GM12892 (cell line): Measurements from ENCODE around the gene EMC1.
"Not testable (repeated sequence)": the region's sequence is repeated elsewhere in the genome, so short reads cannot be mapped to it uniquely, and the experiment has no call there.

Experiments used
- DNase-seq: peaks from one replicate; pipeline ENCODE4 v3.0.0; 2011; ENCODE audit not compliant: insufficient read length
- FAIRE-seq: peaks from 2 replicates; lab custom pipeline; 2011; peaks lifted over from hg19 to GRCh38; lab: Jason Lieb, UNC
- POLR2A ChIP-seq: IDR thresholded peaks from 2 replicates; pipeline ENCODE4 v1.6.1; 2011; ENCODE audit warnings: low read depth, low read length, control low read depth
- POLR2AphosphoS5 ChIP-seq: IDR thresholded peaks from 2 replicates; pipeline ENCODE4 v1.6.1; 2011; ENCODE audit warnings: low read depth, low read length, control low read depth
- TAF1 ChIP-seq: IDR thresholded peaks from 2 replicates; pipeline ENCODE4 v1.6.1; 2011; ENCODE audit warnings: low read depth, mild to moderate bottlenecking, control low read depth, low read length, borderline replicate concordance

Gene EMC1

GRCh38 chr1:19222979-19223824, 28.1 kb downstream of the EMC1 start:
- FAIRE-seq (no peak), DNase-seq (no peak)
- no peak for TF ChIP-seq POLR2AphosphoS5
- no peak for TF ChIP-seq TAF1
- TF ChIP-seq POLR2A, result no peak

- no peak for DNase-seq
- TF ChIP-seq TAF1 (no peak), POLR2A (no peak), POLR2AphosphoS5 (no peak)
- FAIRE-seq, result no peak
Observed at GRCh38 chr1:19222573-19222972, 28.8 kb downstream of the EMC1 start.

GRCh38 chr1:19220991-19221390, 30.3 kb downstream of the EMC1 start:
- TF ChIP-seq POLR2A (no peak), TAF1 (no peak), POLR2AphosphoS5 (no peak)
- DNase-seq (no peak), FAIRE-seq (no peak)

- no peak for DNase-seq
- TF ChIP-seq POLR2AphosphoS5, result no peak
- no peak for TF ChIP-seq TAF1
- TF ChIP-seq POLR2A, result no peak
- FAIRE-seq, result peak; percentile 21
Observed at GRCh38 chr1:19220080-19220846, 31.1 kb downstream of the EMC1 start.

- DNase-seq (no peak), FAIRE-seq (no peak)
- no peak for TF ChIP-seq POLR2AphosphoS5
- TF ChIP-seq TAF1, result no peak
- no peak for TF ChIP-seq POLR2A
Observed at GRCh38 chr1:19219451-19219850, 31.9 kb downstream of the EMC1 start.

- not testable (repeated sequence) for FAIRE-seq, DNase-seq
Observed at GRCh38 chr1:19216585-19216984, 34.7 kb downstream of the EMC1 start.

GRCh38 chr1:19213580-19213979, 37.7 kb downstream of the EMC1 start:
- TF ChIP-seq POLR2AphosphoS5 (no peak), TAF1 (no peak), POLR2A (no peak)
- FAIRE-seq (no peak), DNase-seq (no peak)

GRCh38 chr1:19212167-19212566, 39.2 kb downstream of the EMC1 start:
- FAIRE-seq, result no peak
- no peak for DNase-seq
- TF ChIP-seq POLR2AphosphoS5, result no peak

- TF ChIP-seq POLR2AphosphoS5 (no peak), POLR2A (no peak), TAF1 (no peak)
- DNase-seq (no peak), FAIRE-seq (peak; percentile 58)
Observed at GRCh38 chr1:19210772-19211549, 40.4 kb downstream of the EMC1 start.

GRCh38 chr1:19209990-19210771, 41.1 kb downstream of the EMC1 start, which contains the start of gene UBR4:
TSS of gene UBR4 (minus strand) at chr1:19210266. CDS start at chr1:19210248, 18 bp downstream.
- DNase-seq (peak; percentile 79), FAIRE-seq (peak; percentile 99)
- TF ChIP-seq TAF1 (peak; percentile 86), POLR2A (peak; percentile 91), POLR2AphosphoS5 (peak; percentile 96)

GRCh38 chr1:19209439-19209989, 41.8 kb downstream of the EMC1 start:
- TF ChIP-seq TAF1 (no peak; the same call in 1 of the 2 replicates), POLR2A (no peak), POLR2AphosphoS5 (no peak)
- peak; percentile 91 for FAIRE-seq
- DNase-seq, result peak; percentile 33
